Astrocyte (in vitro differentiated cells and primary cell): ENCODE measurements around the gene GTPBP10. TPM values are rescaled to one million over a fixed set of nuclear protein-coding genes. Genes with fewer than 3 reads are reported as not detected.
"Not testable (repeated sequence)": the region's sequence is repeated elsewhere in the genome, so short reads cannot be mapped to it uniquely, and the experiment has no call there.

Experiments used
- DNase-seq: peaks from one replicate; pipeline ENCODE4 v3.0.0-alpha.2; 2010; ENCODE audit warnings: low read depth
- FAIRE-seq: peaks from 2 replicates; lab custom pipeline; 2011; peaks lifted over from hg19 to GRCh38; lab: Jason Lieb, UNC
- H2AFZ ChIP-seq: 2 replicates; pipeline ENCODE4 v1.6.0; 2012; ENCODE audit warnings: low read depth, low read length, inconsistent platforms
- H3K27ac ChIP-seq: 2 replicates; pipeline ENCODE4 v1.5.1; 2011; ENCODE audit warnings: low read depth, low read length, inconsistent platforms
- H3K27me3 ChIP-seq: 2 replicates; pipeline ENCODE4 v1.6.0; 2011; ENCODE audit warnings: low read length, inconsistent platforms; ENCODE audit not compliant: insufficient read depth
- H3K36me3 ChIP-seq: 2 replicates; pipeline ENCODE4 v1.5.1; 2011; ENCODE audit warnings: low read length, inconsistent platforms; ENCODE audit not compliant: insufficient read depth
- H3K4me1 ChIP-seq: 2 replicates; pipeline ENCODE4 v1.5.1; 2011; ENCODE audit warnings: low read length, inconsistent platforms; ENCODE audit not compliant: insufficient read depth
- H3K4me2 ChIP-seq: 2 replicates; pipeline ENCODE4 v1.6.0; 2012; ENCODE audit warnings: low read length, inconsistent platforms
- H3K4me3 ChIP-seq: 2 replicates; pipeline ENCODE4 v1.5.1; 2011; ENCODE audit warnings: low read depth, mild to moderate bottlenecking, low read length, inconsistent platforms; ENCODE audit not compliant: insufficient read depth
- H3K79me2 ChIP-seq: 2 replicates; pipeline ENCODE4 v1.6.0; 2012; ENCODE audit warnings: mild to moderate bottlenecking, low read length, inconsistent platforms; ENCODE audit not compliant: insufficient read depth
- H3K9ac ChIP-seq: 2 replicates; pipeline ENCODE4 v1.6.0; 2012; ENCODE audit warnings: mild to moderate bottlenecking, low read length, inconsistent platforms
- H3K9me3 ChIP-seq: 2 replicates; pipeline ENCODE4 v1.5.1; 2012; ENCODE audit warnings: low read depth, mild to moderate bottlenecking, low read length, inconsistent platforms; ENCODE audit not compliant: insufficient read depth
- H4K20me1 ChIP-seq: 2 replicates; pipeline ENCODE4 v1.6.0; 2012; ENCODE audit warnings: low read length, inconsistent platforms; ENCODE audit not compliant: insufficient read depth
- H3K27ac Mint-ChIP-seq: one replicate; pipeline ENCODE4 v1.8.0; 2021; ENCODE audit warnings: mild to moderate bottlenecking, mixed read lengths; ENCODE audit not compliant: unreplicated experiment
- H3K27me3 Mint-ChIP-seq: one replicate; pipeline ENCODE4 v1.8.0; 2021; ENCODE audit warnings: low read depth, mixed read lengths; ENCODE audit not compliant: unreplicated experiment
- H3K36me3 Mint-ChIP-seq: one replicate; pipeline ENCODE4 v1.8.0; 2021; ENCODE audit warnings: low read depth, mixed read lengths; ENCODE audit not compliant: unreplicated experiment
- H3K4me1 Mint-ChIP-seq: one replicate; pipeline ENCODE4 v1.8.0; 2021; ENCODE audit warnings: low read depth, mixed read lengths; ENCODE audit not compliant: unreplicated experiment
- H3K4me3 Mint-ChIP-seq: one replicate; pipeline ENCODE4 v1.8.0; 2021; ENCODE audit warnings: mild to moderate bottlenecking, moderate library complexity, mixed read lengths; ENCODE audit not compliant: unreplicated experiment
- H3K9me3 Mint-ChIP-seq: one replicate; pipeline ENCODE4 v1.8.0; 2021; ENCODE audit warnings: mild to moderate bottlenecking, mixed read lengths; ENCODE audit not compliant: unreplicated experiment
- CTCF ChIP-seq: IDR thresholded peaks from 2 replicates; pipeline ENCODE4 v1.5.1; 2011; ENCODE audit warnings: low read depth, mild to moderate bottlenecking, inconsistent platforms, low read length, moderate library complexity; ENCODE audit not compliant: insufficient read depth
- EZH2 ChIP-seq: IDR thresholded peaks from 2 replicates; pipeline ENCODE4 v1.6.1; 2012; ENCODE audit warnings: mild to moderate bottlenecking, low read length, inconsistent platforms; ENCODE audit not compliant: insufficient read depth
- total RNA-seq: library from RNA; stranded (reverse); gene quantifications from 2 replicates; pipeline ENCODE4 v1.2.1, GENCODE V29; 2021

GTPBP10 gene
- total RNA-seq, 1 donor from 2014 or later = 18.9 TPM

- no peak overlapping the region for H3K4me2 ChIP-seq
- TF ChIP-seq EZH2 (no peak), CTCF (no peak)
- no peaks in the 10 kb centered on the region for H4K20me1 ChIP-seq
- peaks cover 36% of the 10 kb centered on the region for H3K27me3 ChIP-seq
- Mint-ChIP-seq H3K4me3 (no peak overlapping the region), H3K9me3 (peaks cover 7% of the 10 kb centered on the region), H3K27me3 (peaks cover 35% of the 10 kb centered on the region), H3K36me3 (no peaks in the 10 kb centered on the region), H3K27ac (no peak overlapping the region), H3K4me1 (no peaks in the 10 kb centered on the region)
- DNase-seq (no peak), FAIRE-seq (no peak)
- H3K4me1 ChIP-seq = peaks cover 5% of the 10 kb centered on the region
- no peak overlapping the region for H3K27ac ChIP-seq
- no peaks in the 10 kb centered on the region for H3K36me3 ChIP-seq
- no peak overlapping the region for H3K4me3 ChIP-seq
- no peak overlapping the region for H2AFZ ChIP-seq
- H3K9me3 ChIP-seq = no peaks in the 10 kb centered on the region
- no peak overlapping the region for H3K9ac ChIP-seq
- no peaks in the 10 kb centered on the region for H3K79me2 ChIP-seq
Measured at GRCh38 chr7:90322837-90323236, 23.7 kb upstream of the GTPBP10 start.

GRCh38 chr7:90326500-90326899 lies 20.0 kb upstream of the GTPBP10 start:
- Histone ChIP-seq H3K27me3 (peaks cover 15% of the 10 kb centered on the region), H3K36me3 (no peaks in the 10 kb centered on the region), H3K79me2 (no peaks in the 10 kb centered on the region), H4K20me1 (no peaks in the 10 kb centered on the region), H3K9me3 (no peaks in the 10 kb centered on the region), H3K27ac (no peak overlapping the region), H3K4me2 (no peak overlapping the region), H3K9ac (no peak overlapping the region), H2AFZ (no peak overlapping the region), H3K4me1 (no peaks in the 10 kb centered on the region), H3K4me3 (no peak overlapping the region)
- Mint-ChIP-seq H3K27ac (no peak overlapping the region), H3K4me1 (no peaks in the 10 kb centered on the region), H3K36me3 (no peaks in the 10 kb centered on the region), H3K4me3 (no peak overlapping the region), H3K27me3 (peaks cover 16% of the 10 kb centered on the region), H3K9me3 (peaks cover 7% of the 10 kb centered on the region)
- FAIRE-seq (no peak), DNase-seq (no peak)
- no peak for TF ChIP-seq CTCF
- TF ChIP-seq EZH2 = no peak

GRCh38 chr7:90334193-90334843 lies 12.2 kb upstream of the GTPBP10 start:
- TF ChIP-seq EZH2 = no peak
- no peak for TF ChIP-seq CTCF
- no peaks in the 10 kb centered on the region for H3K36me3 ChIP-seq
- Mint-ChIP-seq H3K4me1 (peaks cover 10% of the 10 kb centered on the region), H3K36me3 (peaks cover 5% of the 10 kb centered on the region), H3K4me3 (no peak overlapping the region), H3K27ac (no peak overlapping the region), H3K27me3 (no peaks in the 10 kb centered on the region), H3K9me3 (peaks cover 6% of the 10 kb centered on the region)
- H3K79me2 ChIP-seq = no peaks in the 10 kb centered on the region
- FAIRE-seq (no peak), DNase-seq (no peak)
- H3K27ac ChIP-seq = no peak overlapping the region
- peaks cover 9% of the 10 kb centered on the region for H3K27me3 ChIP-seq
- H3K9me3 ChIP-seq = no peaks in the 10 kb centered on the region
- no peak overlapping the region for H2AFZ ChIP-seq
- no peak overlapping the region for H3K9ac ChIP-seq
- H4K20me1 ChIP-seq = no peaks in the 10 kb centered on the region
- H3K4me3 ChIP-seq = no peak overlapping the region
- H3K4me2 ChIP-seq = no peak overlapping the region
- H3K4me1 ChIP-seq = peaks cover 5% of the 10 kb centered on the region

- H3K27me3 Mint-ChIP-seq, H3K9me3 ChIP-seq, H3K9me3 Mint-ChIP-seq, H3K79me2 ChIP-seq, H3K27me3 ChIP-seq, H4K20me1 ChIP-seq, H3K36me3 Mint-ChIP-seq, H2AFZ ChIP-seq, DNase-seq, H3K27ac ChIP-seq, H3K4me3 ChIP-seq, FAIRE-seq, H3K4me1 ChIP-seq, H3K4me3 Mint-ChIP-seq, H3K36me3 ChIP-seq, H3K9ac ChIP-seq, H3K27ac Mint-ChIP-seq, H3K4me2 ChIP-seq: not testable (repeated sequence)
- peaks cover 10% of the 10 kb centered on the region for H3K4me1 Mint-ChIP-seq
Measured at GRCh38 chr7:90334926-90335325, 11.6 kb upstream of the GTPBP10 start.
